ENCODE data around the gene FNDC3A.

DNA sequence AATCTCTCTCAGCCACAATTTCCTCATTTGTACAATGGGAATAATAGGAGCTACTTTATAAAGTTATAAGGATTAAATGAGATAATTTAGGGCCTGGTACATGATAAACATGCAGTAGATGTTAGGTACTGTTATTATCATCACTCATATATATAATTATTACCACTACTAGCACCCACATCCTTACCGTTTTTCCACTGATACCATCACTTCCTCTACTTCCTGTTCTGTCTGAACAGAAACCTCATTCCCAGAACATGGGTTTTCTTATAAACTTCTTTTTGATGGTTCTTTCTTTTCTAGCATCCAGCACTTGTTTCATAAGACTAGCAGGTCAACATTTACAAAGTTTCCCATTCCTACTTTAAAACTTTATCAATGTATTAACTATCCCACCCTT, 278.3 kb downstream of the FNDC3A start:
- TF ChIP-seq, protein P1, sequence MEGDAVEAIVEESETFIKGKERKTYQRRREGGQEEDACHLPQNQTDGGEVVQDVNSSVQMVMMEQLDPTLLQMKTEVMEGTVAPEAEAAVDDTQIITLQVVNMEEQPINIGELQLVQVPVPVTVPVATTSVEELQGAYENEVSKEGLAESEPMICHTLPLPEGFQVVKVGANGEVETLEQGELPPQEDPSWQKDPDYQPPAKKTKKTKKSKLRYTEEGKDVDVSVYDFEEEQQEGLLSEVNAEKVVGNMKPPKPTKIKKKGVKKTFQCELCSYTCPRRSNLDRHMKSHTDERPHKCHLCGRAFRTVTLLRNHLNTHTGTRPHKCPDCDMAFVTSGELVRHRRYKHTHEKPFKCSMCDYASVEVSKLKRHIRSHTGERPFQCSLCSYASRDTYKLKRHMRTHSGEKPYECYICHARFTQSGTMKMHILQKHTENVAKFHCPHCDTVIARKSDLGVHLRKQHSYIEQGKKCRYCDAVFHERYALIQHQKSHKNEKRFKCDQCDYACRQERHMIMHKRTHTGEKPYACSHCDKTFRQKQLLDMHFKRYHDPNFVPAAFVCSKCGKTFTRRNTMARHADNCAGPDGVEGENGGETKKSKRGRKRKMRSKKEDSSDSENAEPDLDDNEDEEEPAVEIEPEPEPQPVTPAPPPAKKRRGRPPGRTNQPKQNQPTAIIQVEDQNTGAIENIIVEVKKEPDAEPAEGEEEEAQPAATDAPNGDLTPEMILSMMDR (IDR thresholded peaks at IDR 0.05): no peak
- TF ChIP-seq POLR2A (IDR thresholded peaks at IDR 0.05): no peak

All from thyroid gland (tissue), 4 donors.